H1 (cell line): ENCODE measurements around the gene HIVEP3. TPM values are rescaled to one million over a fixed set of nuclear protein-coding genes. Genes with fewer than 3 reads are reported as not detected.

Experiments used
- CTCF ChIA-PET: fragments of 300-600 bp; sonication (Branson Sonifier 250); formaldehyde crosslinking; loops from one replicate; lab custom pipeline; 2021; ENCODE audit not compliant: partially characterized antibody; lab: Charles Lee
- POLR2A ChIA-PET: fragments of 300-600 bp; sonication (Branson Sonifier 250); formaldehyde crosslinking; loops from one replicate; lab custom pipeline; 2021; ENCODE audit warnings: inconsistent platforms; ENCODE audit not compliant: partially characterized antibody; lab: Charles Lee
- DNase-seq, 2 experiments: peaks; one replicate each; pipeline versions ENCODE4 v3.0.0 to v3.0.0-alpha.2; 2010 to 2022; ENCODE audit warnings: low spot score in 2 of 2, low read depth in 1 of 2, mixed read lengths in 1 of 2
- FAIRE-seq: peaks from 2 replicates; lab custom pipeline; 2011; peaks lifted over from hg19 to GRCh38; lab: Jason Lieb, UNC
- H2AFZ ChIP-seq: 2 replicates; pipeline ENCODE4 v1.8.1; 2012; ENCODE audit warnings: low read length, inconsistent platforms
- H2AK5ac ChIP-seq: 2 replicates; pipeline ENCODE4 v1.6.1; 2013; ENCODE audit warnings: low read depth, low read length
- H2BK120ac ChIP-seq: replicated peaks from 2 replicates; pipeline ENCODE3; 2013; ENCODE audit warnings: low read depth, low read length, inconsistent platforms
- H2BK12ac ChIP-seq: 2 replicates; pipeline ENCODE4 v1.6.1; 2013; ENCODE audit warnings: low read depth, low read length
- H2BK15ac ChIP-seq: 2 replicates; pipeline ENCODE4 v1.6.1; 2013; ENCODE audit warnings: low read length
- H2BK20ac ChIP-seq: 2 replicates; pipeline ENCODE4 v1.6.1; 2013; ENCODE audit warnings: low read length
- H2BK5ac ChIP-seq: 2 replicates; pipeline ENCODE4 v1.6.1; 2013; ENCODE audit warnings: low read depth, low read length
- H3K14ac ChIP-seq: 2 replicates; pipeline ENCODE4 v1.6.1; 2013; ENCODE audit warnings: inconsistent platforms; ENCODE audit not compliant: insufficient read length
- H3K18ac ChIP-seq: 2 replicates; pipeline ENCODE4 v1.6.1; 2013; ENCODE audit warnings: low read length; ENCODE audit errors: extremely low read depth
- H3K23ac ChIP-seq: 2 replicates; pipeline ENCODE4 v1.6.1; 2013; ENCODE audit warnings: inconsistent platforms; ENCODE audit not compliant: insufficient read length
- H3K23me2 ChIP-seq: 2 replicates; pipeline ENCODE4 v1.6.1; 2013; ENCODE audit warnings: low read depth, low read length
- H3K27ac ChIP-seq: 2 replicates; pipeline ENCODE4 v1.6.1; 2011; ENCODE audit warnings: low read depth, low read length, inconsistent platforms
- H3K27me3 ChIP-seq, 4 experiments: replicated peaks in 1 of 4; 1 replicate in 1 of 4; 2 replicates in 3 of 4; pipeline versions ENCODE4 v1.6.1 to v1.8.1; 2011 to 2013; ENCODE audit warnings: low read length in 3 of 4, mild to moderate bottlenecking in 3 of 4, inconsistent platforms in 2 of 4, mixed read lengths in 2 of 4, moderate library complexity in 1 of 4; ENCODE audit not compliant: control insufficient read depth in 3 of 4, insufficient read depth in 3 of 4; ENCODE audit errors: extremely low read depth in 1 of 4
- H3K36me3 ChIP-seq, 4 experiments: 2 replicates each; pipeline versions ENCODE4 v1.6.1 to v1.8.1; 2011 to 2013; ENCODE audit warnings: mild to moderate bottlenecking in 4 of 4, low read length in 3 of 4, moderate library complexity in 2 of 4, control low read depth in 1 of 4, inconsistent platforms in 1 of 4; ENCODE audit not compliant: insufficient read depth in 4 of 4, control insufficient read depth in 2 of 4
- H3K4ac ChIP-seq: replicated peaks from 2 replicates; pipeline ENCODE3; 2013; ENCODE audit warnings: low read length, low read depth, mixed read lengths, inconsistent platforms; ENCODE audit not compliant: insufficient read length
- H3K4me1 ChIP-seq, 4 experiments: replicated peaks in 1 of 4; 1 replicate in 1 of 4; 2 replicates in 3 of 4; pipeline versions ENCODE4 v1.6.1 to v1.8.1; 2011 to 2013; ENCODE audit warnings: low read length in 3 of 4, inconsistent platforms in 2 of 4, mixed read lengths in 1 of 4; ENCODE audit not compliant: insufficient read depth in 4 of 4, control insufficient read depth in 3 of 4
- H3K4me2 ChIP-seq, 2 experiments: 2 replicates each; pipeline versions ENCODE4 v1.6.1 to v1.8.1; 2011 to 2013; ENCODE audit warnings: low read depth in 2 of 2, low read length in 2 of 2, control low read depth in 1 of 2, inconsistent platforms in 1 of 2, mild to moderate bottlenecking in 1 of 2; ENCODE audit not compliant: insufficient read depth in 1 of 2
- H3K4me3 ChIP-seq, 4 experiments: fragments of 200-600, 300-600 bp in 1 of 4; sonication (generic), shearing (Covaris generic), sonication (Bioruptor Twin) in 1 of 4; 2 replicates each; pipeline versions ENCODE4 v1.5.1 to v1.8.1; 2011 to 2016; ENCODE audit warnings: low read length in 4 of 4, low read depth in 3 of 4, control low read depth in 2 of 4, inconsistent platforms in 2 of 4, mild to moderate bottlenecking in 2 of 4, mixed read lengths in 1 of 4, moderate library complexity in 1 of 4; ENCODE audit not compliant: insufficient read depth in 2 of 4; ENCODE audit errors: extremely low read depth in 1 of 4
- H3K56ac ChIP-seq: replicated peaks from 2 replicates; pipeline ENCODE3; 2013; ENCODE audit warnings: low read depth, mild to moderate bottlenecking, mixed read lengths, low read length, inconsistent platforms; ENCODE audit not compliant: insufficient read length
- H3K79me1 ChIP-seq: 2 replicates; pipeline ENCODE4 v1.6.1; 2013; ENCODE audit warnings: low read depth, low read length, control low read depth
- H3K79me2 ChIP-seq, 2 experiments: 2 replicates each; pipeline versions ENCODE4 v1.6.1 to v1.8.1; 2012 to 2013; ENCODE audit warnings: low read length in 2 of 2, mild to moderate bottlenecking in 2 of 2, inconsistent platforms in 1 of 2; ENCODE audit not compliant: insufficient read depth in 2 of 2, control insufficient read depth in 1 of 2
- H3K9ac ChIP-seq, 4 experiments: replicated peaks in 1 of 4; 1 replicate in 1 of 4; 2 replicates in 3 of 4; pipeline versions ENCODE4 v1.6.1 to v1.8.1; 2011 to 2013; ENCODE audit warnings: low read depth in 3 of 4, low read length in 3 of 4, control low read depth in 2 of 4, mild to moderate bottlenecking in 2 of 4, moderate library complexity in 2 of 4, inconsistent platforms in 1 of 4; ENCODE audit errors: extremely low read depth in 1 of 4
- H3K9me3 ChIP-seq, 2 experiments: 2 replicates each; pipeline versions ENCODE4 v1.6.1 to v1.8.1; 2012 to 2013; ENCODE audit warnings: mild to moderate bottlenecking in 2 of 2, moderate library complexity in 2 of 2, control low read depth in 1 of 2, inconsistent platforms in 1 of 2, low read depth in 1 of 2, low read length in 1 of 2, mixed read lengths in 1 of 2; ENCODE audit not compliant: insufficient read depth in 2 of 2
- H4K20me1 ChIP-seq, 2 experiments: replicated peaks in 1 of 2; 2 replicates each; pipeline versions ENCODE3 to v1.8.1; 2011 to 2013; ENCODE audit warnings: inconsistent platforms in 2 of 2, low read length in 2 of 2, mild to moderate bottlenecking in 1 of 2; ENCODE audit not compliant: insufficient read depth in 2 of 2, control insufficient read depth in 1 of 2
- H4K5ac ChIP-seq: 2 replicates; pipeline ENCODE4 v1.6.1; 2013; ENCODE audit warnings: low read length, low read depth, mixed read lengths, inconsistent platforms; ENCODE audit not compliant: insufficient read length
- H4K8ac ChIP-seq: 2 replicates; pipeline ENCODE4 v1.8.0; 2013; ENCODE audit warnings: mild to moderate bottlenecking, moderate library complexity, low read length, inconsistent platforms; ENCODE audit not compliant: insufficient read depth; ENCODE audit errors: extremely low read depth
- H4K91ac ChIP-seq: replicated peaks from 2 replicates; pipeline ENCODE3; 2013; ENCODE audit warnings: low read length, mixed read lengths, inconsistent platforms; ENCODE audit not compliant: insufficient read length
- CTCF ChIP-seq, 3 experiments: IDR thresholded peaks; 1 replicate in 2 of 3; 2 replicates in 1 of 3; pipeline versions ENCODE4 v1.5.1 to v1.6.1; 2011; ENCODE audit warnings: low read length in 3 of 3, mild to moderate bottlenecking in 3 of 3, inconsistent platforms in 2 of 3, low read depth in 1 of 3, moderate library complexity in 1 of 3; ENCODE audit not compliant: insufficient read depth in 1 of 3; ENCODE audit errors: control extremely low read depth in 1 of 3
- HDAC6 ChIP-seq: IDR thresholded peaks from one replicate; pipeline ENCODE4 v1.7.1; 2012; ENCODE audit warnings: low read depth, mild to moderate bottlenecking, inconsistent platforms, low read length, moderate library complexity
- POLR2AphosphoS5 ChIP-seq: IDR thresholded peaks from 2 replicates; pipeline ENCODE4 v1.6.1; 2011; ENCODE audit warnings: low read depth, low read length
- POU5F1 ChIP-seq: IDR thresholded peaks from 2 replicates; pipeline ENCODE4 v1.6.1; 2011; ENCODE audit warnings: low read depth, mild to moderate bottlenecking, low read length, moderate library complexity
- RAD21 ChIP-seq, 2 experiments: IDR thresholded peaks in 1 of 2; conservative IDR thresholded peaks in 1 of 2; 2 replicates each; pipeline ENCODE4 v1.6.1; 2011; ENCODE audit warnings: low read depth in 2 of 2, low read length in 2 of 2, improper control_type of control experiment in 1 of 2, inconsistent platforms in 1 of 2, mild to moderate bottlenecking in 1 of 2, moderate library complexity in 1 of 2
- SAP30 ChIP-seq: fragments of 300-600 bp; sonication (generic); IDR thresholded peaks from 2 replicates; pipeline ENCODE4 v1.7.1; 2012; ENCODE audit warnings: low read length, moderate library complexity, mild to moderate bottlenecking, inconsistent platforms; ENCODE audit not compliant: insufficient read depth, insufficient replicate concordance
- TCF12 ChIP-seq: IDR thresholded peaks from 2 replicates; pipeline ENCODE4 v1.6.1; 2011; ENCODE audit warnings: low read depth, mild to moderate bottlenecking, low read length
- USF2 ChIP-seq: IDR thresholded peaks from 2 replicates; pipeline ENCODE4 v1.6.1; 2011; ENCODE audit warnings: low read length, improper control_type of control experiment
- whole genome bisulfite sequencing, 2 experiments: shearing (Covaris generic) in 1 of 2; methylation state at CpG; one replicate each; pipeline versions ENCODE4 v1.1.6 to v1.1.7; 2013 to 2015; ENCODE audit warnings: low lambda C conversion rate in 2 of 2, mixed read lengths in 2 of 2, inconsistent platforms in 1 of 2, low coverage in 1 of 2, missing lambda C conversion rate in 1 of 2; ENCODE audit not compliant: insufficient replicate concordance in 2 of 2, insufficient coverage in 1 of 2, insufficient read length in 1 of 2; ENCODE audit errors: extremely low coverage in 1 of 2, missing lambda C conversion rate in 1 of 2; 5-methylcytosine and 5-hydroxymethylcytosine counted together
- polyA plus RNA-seq, 7 experiments: library from polyadenylated mRNA; depleted of rRNA in 3 of 7; stranded (reverse) in 5 of 7; unstranded in 2 of 7; fragments of >200 nt in 5 of 7; fragments of 200-250 nt in 2 of 7; gene quantifications; 1 replicate in 5 of 7; 2 replicates in 1 of 7; 4 replicates in 1 of 7; pipeline versions ENCODE4 v1.2.1 to v1.2.3, GENCODE V29; 2011 to 2013; ENCODE audit warnings: missing spikeins in 2 of 7, mixed read lengths in 2 of 7
- total RNA-seq: library from RNA; stranded (reverse); fragmentation: NEBNext Ultra II Directional; extraction: Animal tissue kit (Norgen Biotek cat#: 25700); gene quantifications from 2 replicates; pipeline ENCODE4 v1.2.1, GENCODE V29; 2021

The HIVEP3 gene
- total and polyA plus RNA-seq, 2 of the 8 experiments (the other 6 are each of a cell fraction or from before 2014, with no cell fraction given), result 0.24 to 0.69 TPM

DNA sequence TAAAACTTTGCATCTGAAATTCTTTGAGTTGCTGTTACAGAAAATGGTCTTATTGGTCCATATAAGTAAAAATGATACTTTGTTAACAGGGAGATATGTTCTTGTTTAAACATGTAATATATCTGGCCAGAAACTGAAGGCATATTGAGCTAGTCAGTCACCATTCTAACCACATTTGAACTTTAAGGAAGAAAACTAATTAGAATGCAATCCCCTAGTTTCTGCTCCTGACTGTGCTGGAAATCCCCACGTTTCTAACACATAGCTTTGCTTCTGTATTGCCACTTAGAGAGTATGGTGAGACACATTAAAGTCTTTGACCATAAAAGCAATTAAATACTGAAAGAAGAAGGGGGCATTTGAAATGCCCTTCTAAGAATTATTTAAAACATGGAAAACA is 32.1 kb upstream of the HIVEP3 start:
- Histone ChIP-seq H2BK15ac (no peak overlapping the region), H3K4me3 (no peak overlapping the region), H3K4me1 (peaks cover 2 to 6% (median 4%) of the 10 kb centered on the region in 4 experiments; a peak in 5 of 7 replicates), H3K14ac (no peak overlapping the region), H2AK5ac (no peak overlapping the region), H3K36me3 (no peaks in the 10 kb centered on the region), H3K18ac (no peak overlapping the region), H3K79me2 (no peaks in the 10 kb centered on the region), H3K9ac (no peak overlapping the region), H2BK12ac (no peak overlapping the region), H4K20me1 (no peaks in the 10 kb centered on the region)
- no peak for FAIRE-seq
- WGBS, 2 experiments, result 83% methylated on average over 1 of the region's 1 CpG; no CpG with 5 or more reads in 1 of the 2 experiments
- CTCF ChIA-PET, result no interaction called here
- TF ChIP-seq CTCF (IDR thresholded peaks at IDR 0.05; ENCODE audit: control extremely low read depth in 1 of 3, insufficient read depth in 1 of 3, low read depth in 1 of 3, low read length in 3 of 3), result no peak
- TF ChIP-seq POLR2AphosphoS5, result no peak
- no peak for TF ChIP-seq RAD21 (IDR thresholded peaks at IDR 0.05 in 1 of 2, conservative IDR thresholded peaks at IDR 0.05 in 1 of 2; ENCODE audit: low read depth in 2 of 2, low read length in 2 of 2)
- no peak for TF ChIP-seq SAP30
- TF ChIP-seq USF2, result no peak
- TF ChIP-seq POU5F1, result no peak
- no peak for TF ChIP-seq TCF12
- TF ChIP-seq HDAC6, result no peak
- TF ChIP-seq, all 59 proteins: peak for 0
- Histone ChIP-seq H2BK120ac (no peak overlapping the region), H3K23ac (no peak overlapping the region), H3K79me1 (no peaks in the 10 kb centered on the region), H3K4ac (no peak overlapping the region), H3K23me2 (no peaks in the 10 kb centered on the region), H2BK5ac (no peak overlapping the region), H2AFZ (no peak overlapping the region), H2BK20ac (no peak overlapping the region), H3K56ac (no peak overlapping the region), H4K8ac (no peak overlapping the region), H3K4me2 (no peak overlapping the region), H3K9me3 (0 out of 4 replicates have a peak, but pooled peaks cover 0 to 6% of the 10 kb centered on the region in 2 experiments), H3K27me3 (peaks cover 0 to 2% (median 0%) of the 10 kb centered on the region in 4 experiments; a peak in 1 of 7 replicates), H4K91ac (no peak overlapping the region), H3K27ac (no peak overlapping the region), H4K5ac (no peak overlapping the region)
- DNase-seq, result no peak
- POLR2A ChIA-PET, result no interaction called here
